Measurements from ENCODE around the gene ELF5. TPM values are rescaled to one million over a fixed set of nuclear protein-coding genes. Genes with fewer than 3 reads are reported as not detected.

The ELF5 gene
- total and polyA plus RNA-seq, 2 of the 13 experiments (the other 11 are each of a cell fraction or from before 2014, with no cell fraction given), result 0.51 to 2.6 TPM

DNA sequence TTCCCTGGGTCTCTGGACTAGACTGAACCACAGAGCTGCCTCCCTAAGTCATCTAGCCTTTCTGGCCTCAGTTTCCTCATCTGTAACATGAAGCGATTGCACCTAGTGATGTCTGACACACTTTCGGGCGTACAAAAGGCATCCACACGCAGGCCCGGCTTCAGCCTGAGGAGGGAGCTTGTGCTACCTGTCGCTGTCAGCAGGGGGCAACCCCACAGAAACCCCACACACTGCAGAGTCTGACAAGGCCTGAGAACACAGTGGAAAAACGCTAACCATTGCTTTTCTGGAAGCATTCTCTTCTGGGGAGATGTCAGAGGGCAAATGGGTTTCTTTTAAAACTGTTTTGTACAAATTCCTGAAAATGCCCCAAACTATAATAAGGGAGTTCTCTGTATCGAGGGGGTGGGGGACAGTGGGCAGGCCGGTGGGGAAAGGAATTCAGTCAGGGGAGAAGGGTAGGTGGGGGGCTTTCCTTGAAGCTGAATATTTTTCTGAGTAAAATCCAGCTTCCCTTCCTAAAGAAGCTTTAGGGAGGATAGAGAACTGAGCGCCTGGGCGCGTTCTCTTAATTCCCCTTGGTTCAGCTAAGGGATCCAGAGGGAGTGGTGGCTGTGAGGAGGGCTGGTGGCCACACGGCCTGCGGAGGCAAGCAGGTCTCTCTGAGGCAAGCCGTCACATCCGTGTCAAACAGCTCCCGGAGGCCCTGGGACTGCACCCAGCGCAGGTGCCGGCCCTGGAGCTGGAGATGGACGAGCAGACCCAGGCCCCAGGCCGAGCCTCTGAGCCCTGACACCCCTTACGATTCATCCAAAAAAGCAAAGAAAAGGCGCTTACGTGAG lies 533 bp downstream of the ELF5 start:
- Histone ChIP-seq H3K27ac (ENCODE audit: extremely low read length, insufficient read depth, low read length) (no peak overlapping the region), H3K4me2 (ENCODE audit: low read depth, low read length) (peak overlapping the region; percentile 81)
- POLR2A ChIA-PET, result interaction anchor here (0.7 to 2.0 kb wide), 6 partner anchors 11 to 141 kb away, joined by 3 to 6 read pairs (median 5); no protein-coding TSS in a partner anchor
- TF ChIP-seq, protein P1, sequence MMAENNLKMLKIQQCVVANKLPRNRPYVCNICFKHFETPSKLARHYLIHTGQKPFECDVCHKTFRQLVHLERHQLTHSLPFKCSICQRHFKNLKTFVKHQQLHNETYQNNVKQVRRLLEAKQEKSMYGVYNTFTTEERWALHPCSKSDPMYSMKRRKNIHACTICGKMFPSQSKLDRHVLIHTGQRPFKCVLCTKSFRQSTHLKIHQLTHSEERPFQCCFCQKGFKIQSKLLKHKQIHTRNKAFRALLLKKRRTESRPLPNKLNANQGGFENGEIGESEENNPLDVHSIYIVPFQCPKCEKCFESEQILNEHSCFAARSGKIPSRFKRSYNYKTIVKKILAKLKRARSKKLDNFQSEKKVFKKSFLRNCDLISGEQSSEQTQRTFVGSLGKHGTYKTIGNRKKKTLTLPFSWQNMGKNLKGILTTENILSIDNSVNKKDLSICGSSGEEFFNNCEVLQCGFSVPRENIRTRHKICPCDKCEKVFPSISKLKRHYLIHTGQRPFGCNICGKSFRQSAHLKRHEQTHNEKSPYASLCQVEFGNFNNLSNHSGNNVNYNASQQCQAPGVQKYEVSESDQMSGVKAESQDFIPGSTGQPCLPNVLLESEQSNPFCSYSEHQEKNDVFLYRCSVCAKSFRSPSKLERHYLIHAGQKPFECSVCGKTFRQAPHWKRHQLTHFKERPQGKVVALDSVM (CRISPR knock-in tag; IDR thresholded peaks at IDR 0.05), result no peak
- TF ChIP-seq GATAD1 (CRISPR knock-in tag; IDR thresholded peaks at IDR 0.05), result 0 out of 2 replicates have a peak, but pooled peaks have one; percentile 18
- no peak for TF ChIP-seq U2AF2 (IDR thresholded peaks at IDR 0.05; ENCODE audit: low read depth, low read length)
- no peak for TF ChIP-seq ZNF609 (CRISPR knock-in tag; IDR thresholded peaks at IDR 0.05; ENCODE audit: borderline replicate concordance)
- TF ChIP-seq ZNF629 (CRISPR knock-in tag; conservative IDR thresholded peaks at IDR 0.05), result peak; percentile 89
- TF ChIP-seq SCMH1 (CRISPR knock-in tag; IDR thresholded peaks at IDR 0.05; ENCODE audit: borderline replicate concordance), result no peak
- 0 out of 2 replicates have a peak, but pooled peaks have one; percentile 18 for TF ChIP-seq ZNF3 (CRISPR knock-in tag; IDR thresholded peaks at IDR 0.05)
- no peak; the same call in 1 of the 2 replicates for TF ChIP-seq ZSCAN31 (CRISPR knock-in tag; IDR thresholded peaks at IDR 0.05; ENCODE audit: low read depth)
- TF ChIP-seq CBX1 (IDR thresholded peaks at IDR 0.05; ENCODE audit: low read depth), result no peak
- TF ChIP-seq ZNF143 (CRISPR knock-in tag; IDR thresholded peaks at IDR 0.05), result no peak
- TF ChIP-seq MIER2 (CRISPR knock-in tag; IDR thresholded peaks at IDR 0.05), result no peak
- TF ChIP-seq ZNF224 (CRISPR knock-in tag; IDR thresholded peaks at IDR 0.05), result 0 out of 2 replicates have a peak, but pooled peaks have one; percentile 14
- TF ChIP-seq ZMYM3 (CRISPR knock-in tag; IDR thresholded peaks at IDR 0.05), result 0 out of 2 replicates have a peak, but pooled peaks have one; percentile 30
- TF ChIP-seq SALL2 (CRISPR knock-in tag; IDR thresholded peaks at IDR 0.05), result no peak
- TF ChIP-seq RAD21 (CRISPR knock-in tag; IDR thresholded peaks at IDR 0.05), result peak; percentile 74
- no peak for TF ChIP-seq RBM39 (IDR thresholded peaks at IDR 0.05; ENCODE audit: low read depth, low read length, poor library complexity, severe bottlenecking)
- no peak for TF ChIP-seq ZZZ3 (CRISPR knock-in tag; IDR thresholded peaks at IDR 0.05; ENCODE audit: borderline replicate concordance)

More for the DNA sequence above, 533 bp downstream of the ELF5 start:
- no peaks in the 10 kb centered on the region; a peak in 1 of 5 replicates for H3K27me3 ChIP-seq (ENCODE audit: control insufficient read depth in 1 of 2, insufficient read depth in 2 of 2, low read length in 2 of 2)
- DNase-seq (ENCODE audit: low spot score) (peak; percentile 69), FAIRE-seq (peak; percentile 95), ATAC-seq (peak; percentile 96)
- BruUV-seq (replicated peaks), result no TSS peak
- H3K9ac ChIP-seq (ENCODE audit: insufficient read depth, low read depth, low read length), result peak overlapping the region; percentile 9; the same call in 1 of the 2 replicates
- H3K9me3 ChIP-seq (ENCODE audit: low read length), result no peaks in the 10 kb centered on the region
- whole genome bisulfite sequencing (ENCODE audit: low lambda C conversion rate), result 39% methylated on average over 23 of the region's 24 CpGs
- CTCF ChIA-PET (ENCODE audit: low intra/inter-chr PET ratio, low total read pairs), result interaction anchor here (1.1 to 2.0 kb wide), 4 partner anchors 10 to 878 kb away, joined by 3 to 19 read pairs (median 10); no protein-coding TSS in a partner anchor
- intact Hi-C loops (cut with micrococcal nuclease; ENCODE audit: unreplicated experiment) (loop anchor here (1.0 to 5.0 kb wide), 4 partner anchors 34 to 386 kb away; no protein-coding TSS in a partner anchor), in situ Hi-C loops (cut with HindIII; ENCODE audit: extremely low pct_ligation_motif_present, low pct_unique_long_range_greater_than_20kb) (loop anchor here (5.0 kb wide), 1 partner anchor 379 kb away; no protein-coding TSS in a partner anchor)
- peaks cover 49% of the 10 kb centered on the region for H3K4me1 ChIP-seq (ENCODE audit: insufficient read depth, low read length)
- no peak overlapping the region for H2AFZ ChIP-seq (ENCODE audit: low read length)
- H3K36me3 ChIP-seq (replicated peaks in 1 of 2; ENCODE audit: control insufficient read depth in 1 of 2, insufficient read depth in 2 of 2, low read length in 2 of 2), result no peaks in the 10 kb centered on the region
- H3K79me2 ChIP-seq (ENCODE audit: insufficient read depth, low read length), result no peaks in the 10 kb centered on the region
- H4K20me1 ChIP-seq (ENCODE audit: insufficient read depth, low read length), result no peaks in the 10 kb centered on the region
- H3K4me3 ChIP-seq (replicated peaks in 1 of 3; ENCODE audit: insufficient read depth in 1 of 3, low read depth in 2 of 3, low read length in 3 of 3), result peak overlapping the region; percentile 22 to 58 (median 32); a peak in 5 of 6 replicates

Data from HepG2 (cell line).